Endothelial cell of umbilical vein (primary cell): Measurements from ENCODE around the gene ARHGAP10. TPM values are rescaled to one million over a fixed set of nuclear protein-coding genes. Genes with fewer than 3 reads are reported as not detected.

Experiments
- BruUV-seq: library from RNA; stranded (reverse); fragments of 400-500 nt; replicated peaks from 2 replicates; lab custom pipeline; 2021; lab: Mats Ljungman, UMichigan
- CTCF ChIA-PET: fragments of 300-600, 350-600 bp; sonication (Branson Sonifier 250); formaldehyde crosslinking; loops from one replicate; lab custom pipeline; 2021; ENCODE audit warnings: antibody characterized with exemption, inconsistent platforms; lab: Charles Lee
- POLR2A ChIA-PET: fragments of 300-600, 350-600 bp; sonication (Branson Sonifier 250); formaldehyde crosslinking; loops from one replicate; lab custom pipeline; 2021; ENCODE audit warnings: antibody characterized with exemption, inconsistent platforms; lab: Charles Lee
- DNase-seq: peaks from one replicate; pipeline ENCODE4 v3.0.0-alpha.2; 2011; ENCODE audit warnings: low read depth, low spot score
- FAIRE-seq: peaks from 2 replicates; lab custom pipeline; 2011; peaks lifted over from hg19 to GRCh38; lab: Jason Lieb, UNC
- H2AFZ ChIP-seq: 2 replicates; pipeline ENCODE4 v1.6.0; 2012; ENCODE audit warnings: low read depth, low read length, control low read depth, inconsistent platforms
- H3K27ac ChIP-seq: 2 replicates; pipeline ENCODE4 v1.5.1; 2011; ENCODE audit warnings: low read depth, mild to moderate bottlenecking, control low read depth, low read length, moderate library complexity; ENCODE audit not compliant: insufficient read depth
- H3K27me3 ChIP-seq, 2 experiments: 2 replicates each; pipeline versions ENCODE4 v1.6.0 to v1.6.1; 2011; ENCODE audit warnings: low read length in 2 of 2, mixed read lengths in 1 of 2; ENCODE audit not compliant: control insufficient read depth in 2 of 2, insufficient read depth in 2 of 2
- H3K36me3 ChIP-seq, 2 experiments: 2 replicates in 1 of 2; 3 replicates in 1 of 2; pipeline ENCODE4 v1.5.1; 2011; ENCODE audit warnings: low read length in 2 of 2, mild to moderate bottlenecking in 1 of 2, moderate library complexity in 1 of 2; ENCODE audit not compliant: control insufficient read depth in 2 of 2, insufficient read depth in 2 of 2; ENCODE audit errors: extremely low read depth in 1 of 2
- H3K4me1 ChIP-seq: 3 replicates; pipeline ENCODE4 v1.5.1; 2011; ENCODE audit warnings: mild to moderate bottlenecking, low read length; ENCODE audit not compliant: control insufficient read depth, insufficient read depth; ENCODE audit errors: extremely low read depth
- H3K4me2 ChIP-seq: 2 replicates; pipeline ENCODE4 v1.6.1; 2011; ENCODE audit warnings: low read length, control low read depth, mixed read lengths; ENCODE audit not compliant: insufficient read depth
- H3K4me3 ChIP-seq, 3 experiments: fragments of 200-600 bp in 1 of 3; sonication (generic), shearing (Covaris generic) in 1 of 3; replicated peaks in 1 of 3; 2 replicates each; pipeline ENCODE4 v1.5.1; 2011 to 2016; ENCODE audit warnings: control low read depth in 3 of 3, low read length in 3 of 3, mild to moderate bottlenecking in 2 of 3, inconsistent platforms in 1 of 3, low read depth in 1 of 3, moderate library complexity in 1 of 3; ENCODE audit not compliant: insufficient read depth in 1 of 3
- H3K79me2 ChIP-seq: 2 replicates; pipeline ENCODE4 v1.6.0; 2012; ENCODE audit warnings: low read length, inconsistent platforms; ENCODE audit not compliant: control insufficient read depth, insufficient read depth
- H3K9ac ChIP-seq: replicated peaks from 2 replicates; pipeline ENCODE3; 2011; ENCODE audit warnings: low read length, control low read depth; ENCODE audit not compliant: insufficient read depth; ENCODE audit errors: extremely low read depth
- H3K9me1 ChIP-seq: replicated peaks from 3 replicates; pipeline ENCODE4 v1.6.0; 2011; ENCODE audit warnings: mild to moderate bottlenecking, low read length; ENCODE audit not compliant: control insufficient read depth, insufficient read depth; ENCODE audit errors: extremely low read depth
- H3K9me3 ChIP-seq: replicated peaks from 2 replicates; pipeline ENCODE4 v1.5.1; 2012; ENCODE audit warnings: low read length, inconsistent platforms; ENCODE audit not compliant: control insufficient read depth, insufficient read depth
- H4K20me1 ChIP-seq: replicated peaks from 2 replicates; pipeline ENCODE3; 2011; ENCODE audit warnings: mild to moderate bottlenecking, low read length; ENCODE audit not compliant: control insufficient read depth, insufficient read depth; ENCODE audit errors: extremely low read depth
- CTCF ChIP-seq, 2 donors: IDR thresholded peaks; 1 replicate in 1 of 2; 2 replicates in 1 of 2; pipeline ENCODE4 v1.5.1; 2011; ENCODE audit warnings: low read length in 2 of 2, mild to moderate bottlenecking in 2 of 2, moderate library complexity in 2 of 2, control low read depth in 1 of 2, inconsistent platforms in 1 of 2, low read depth in 1 of 2; ENCODE audit not compliant: insufficient read depth in 1 of 2; ENCODE audit errors: extremely low read depth in 1 of 2
- EZH2 ChIP-seq: IDR thresholded peaks from 2 replicates; pipeline ENCODE4 v1.6.1; 2012; ENCODE audit warnings: borderline replicate concordance, low read depth, mild to moderate bottlenecking, moderate library complexity, low read length, inconsistent platforms; ENCODE audit not compliant: severe bottlenecking
- FOS ChIP-seq: IDR thresholded peaks from 2 replicates; pipeline ENCODE4 v1.6.1; 2011; ENCODE audit warnings: mild to moderate bottlenecking, low read length, moderate library complexity, borderline replicate concordance; ENCODE audit not compliant: insufficient read depth
- GATA2 ChIP-seq: IDR thresholded peaks from 2 replicates; pipeline ENCODE4 v1.7.0; 2011; ENCODE audit warnings: low read depth, mild to moderate bottlenecking, moderate library complexity, mixed read lengths, low read length; ENCODE audit not compliant: insufficient read length, insufficient read depth
- JUN ChIP-seq: IDR thresholded peaks from 2 replicates; pipeline ENCODE4 v1.6.1; 2011; ENCODE audit warnings: borderline replicate concordance, low read depth; ENCODE audit not compliant: insufficient read length, insufficient read depth
- MAX ChIP-seq: IDR thresholded peaks from 2 replicates; pipeline ENCODE4 v1.6.1; 2011; ENCODE audit not compliant: insufficient read depth, insufficient read length
- MYC ChIP-seq: IDR thresholded peaks from one replicate; pipeline ENCODE4 v1.6.1; 2011; ENCODE audit warnings: mild to moderate bottlenecking, low read depth, low read length
- POLR2A ChIP-seq: IDR thresholded peaks from 2 replicates; pipeline ENCODE4 v1.6.1; 2012; ENCODE audit warnings: low read depth, mild to moderate bottlenecking, control low read depth, low read length
- POLR2AphosphoS5 ChIP-seq: IDR thresholded peaks from 2 replicates; pipeline ENCODE4 v1.6.1; 2012; ENCODE audit warnings: low read depth, mild to moderate bottlenecking, control low read depth, low read length, moderate library complexity; ENCODE audit not compliant: insufficient read depth
- dilution Hi-C: fragments of 300-500 bp; cut with MboI; formaldehyde crosslinking; loops from one replicate; pipeline ENCODE4 v1.15.0; 2019; ENCODE audit warnings: low sequenced_read_pairs; ENCODE audit not compliant: extremely low pct_ligation_motif_present
- intact Hi-C: fragments of 100-400 bp; cut with micrococcal nuclease; formaldehyde crosslinking; loops from one replicate; pipeline ENCODE4 v1.10.0; 2022
- polyA plus RNA-seq, 4 experiments: library from polyadenylated mRNA; depleted of rRNA in 3 of 4; stranded (reverse) in 3 of 4; unstranded in 1 of 4; fragments of >200 nt; gene quantifications; 2 replicates each; pipeline versions ENCODE4 v1.2.1 to v1.2.3, GENCODE V29; 2011 to 2012; ENCODE audit warnings: missing spikeins in 1 of 4
- total RNA-seq: library from RNA; stranded (reverse); gene quantifications from 2 replicates; pipeline ENCODE4 v1.2.3, GENCODE V29; 2021

Gene ARHGAP10
- total and polyA plus RNA-seq, 2 donors (not counting 3 experiments of a cell fraction or from before 2014, with no cell fraction given): 20.4 to 36.7 TPM

GRCh38 chr4:147813109-147813773 is 81.4 kb downstream of the ARHGAP10 start:
- Histone ChIP-seq H2AFZ (no peak overlapping the region), H4K20me1 (no peaks in the 10 kb centered on the region), H3K27ac (no peak overlapping the region), H3K9me1 (no peaks in the 10 kb centered on the region), H3K79me2 (peaks cover 11% of the 10 kb centered on the region), H3K9ac (no peak overlapping the region), H3K36me3 (no peaks in the 10 kb centered on the region), H3K4me2 (no peak overlapping the region), H3K27me3 (no peaks in the 10 kb centered on the region), H3K9me3 (no peaks in the 10 kb centered on the region), H3K4me3 (no peak overlapping the region), H3K4me1 (no peaks in the 10 kb centered on the region)
- BruUV-seq: no TSS peak
- DNase-seq (no peak), FAIRE-seq (no peak)
- no peak for TF ChIP-seq GATA2
- TF ChIP-seq EZH2: no peak
- TF ChIP-seq JUN: no peak
- TF ChIP-seq FOS: no peak
- TF ChIP-seq MAX: no peak
- no peak for TF ChIP-seq MYC
- TF ChIP-seq POLR2A: no peak
- TF ChIP-seq POLR2AphosphoS5: no peak
- no peak for TF ChIP-seq CTCF (IDR thresholded peaks at IDR 0.05; ENCODE audit: extremely low read depth in 1 of 2, insufficient read depth in 1 of 2, low read depth in 1 of 2, low read length in 2 of 2)
- dilution Hi-C loops (no loop called here), intact Hi-C loops (no loop called here)
- CTCF ChIA-PET: interaction anchor here (1.2 to 2.0 kb wide), 3 partner anchors 8 to 74 kb away, joined by 3 to 8 read pairs (median 3); no protein-coding TSS in a partner anchor
- POLR2A ChIA-PET: no interaction called here
